Measurements from ENCODE around the gene MRPL55. TPM values are rescaled to one million over a fixed set of nuclear protein-coding genes. Genes with fewer than 3 reads are reported as not detected.

Gene MRPL55
- total and polyA plus RNA-seq, 3 experiments from 2014 or later: 70.0 to 146 (median 71.8) TPM

DNA sequence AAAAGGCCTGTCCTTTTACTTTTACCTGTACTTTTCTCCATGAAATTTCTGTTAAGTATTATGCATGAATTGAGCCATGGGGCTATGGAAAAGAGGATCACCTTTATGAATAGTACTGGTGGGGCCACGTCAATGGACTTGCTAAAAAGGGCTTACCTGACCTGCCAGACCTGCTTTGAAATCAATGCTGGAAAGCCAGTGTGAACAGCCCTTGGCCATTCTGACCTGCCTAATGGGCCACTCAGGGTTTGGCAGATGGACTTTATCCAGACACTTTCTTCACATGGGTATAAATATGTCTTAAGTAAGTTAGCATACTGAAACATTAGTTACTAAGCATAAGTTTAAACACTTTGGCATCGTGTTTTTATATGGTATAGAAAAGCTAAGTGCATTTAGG lies 22.7 kb upstream of the MRPL55 start:
- H3K4me1 Mint-ChIP-seq: peaks cover 13 to 19% (median 14%) of the 10 kb centered on the region in 3 donors
- DNase-seq: no peak
- no peaks in the 10 kb centered on the region for H3K9me3 Mint-ChIP-seq

DNA sequence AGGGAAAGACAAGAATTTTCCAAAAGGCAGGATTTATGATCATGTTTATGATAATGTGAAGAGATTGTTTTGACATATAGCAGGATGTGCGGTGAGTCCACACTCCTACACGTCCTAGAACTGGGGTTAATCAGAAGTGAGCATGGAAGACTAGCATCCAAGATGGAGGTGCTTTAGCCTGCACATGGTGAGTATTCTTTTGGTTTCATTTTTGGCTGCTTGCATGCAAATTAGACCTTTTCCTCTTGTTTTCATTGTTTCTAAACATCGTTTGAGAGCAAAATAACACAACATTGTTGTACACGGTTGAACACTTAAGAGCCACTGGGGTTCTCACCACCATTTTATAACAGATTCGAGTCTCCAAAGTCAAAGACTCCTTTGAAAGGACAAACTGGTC lies 16.1 kb upstream of the MRPL55 start:
- POLR2A ChIA-PET: no interaction called here

More for the DNA sequence above, 22.7 kb upstream of the MRPL55 start:
- CTCF ChIA-PET: interaction anchor here (1.1 to 5.3 kb wide), 6 partner anchors 11 to 384 kb away, joined by 3 to 59 read pairs (median 9); partner anchors contain the start of gene IBA57
- H3K36me3 ChIP-seq (ENCODE audit: insufficient read depth, low read length): no peaks in the 10 kb centered on the region
- H3K4me3 ChIP-seq (ENCODE audit: low read length): no peak overlapping the region
- POLR2A ChIA-PET: interaction anchor here (0.6 kb wide), 1 partner anchor 359 kb away, joined by 3 read pairs; no protein-coding TSS in a partner anchor
- Mint-ChIP-seq H3K36me3 (no peaks in the 10 kb centered on the region), H3K27ac (no peak overlapping the region), H3K27me3 (peaks cover 8 to 9% of the 10 kb centered on the region in 2 donors), H3K4me3 (no peak overlapping the region)
- H3K9me3 ChIP-seq (ENCODE audit: low read length): no peaks in the 10 kb centered on the region
- no peaks in the 10 kb centered on the region for H3K4me1 ChIP-seq (ENCODE audit: insufficient read depth, low read length)
- H3K27ac ChIP-seq (ENCODE audit: low read depth, low read length): no peak overlapping the region
- no peaks in the 10 kb centered on the region for H3K27me3 ChIP-seq (ENCODE audit: insufficient read depth, low read length, poor library complexity, severe bottlenecking)

DNA sequence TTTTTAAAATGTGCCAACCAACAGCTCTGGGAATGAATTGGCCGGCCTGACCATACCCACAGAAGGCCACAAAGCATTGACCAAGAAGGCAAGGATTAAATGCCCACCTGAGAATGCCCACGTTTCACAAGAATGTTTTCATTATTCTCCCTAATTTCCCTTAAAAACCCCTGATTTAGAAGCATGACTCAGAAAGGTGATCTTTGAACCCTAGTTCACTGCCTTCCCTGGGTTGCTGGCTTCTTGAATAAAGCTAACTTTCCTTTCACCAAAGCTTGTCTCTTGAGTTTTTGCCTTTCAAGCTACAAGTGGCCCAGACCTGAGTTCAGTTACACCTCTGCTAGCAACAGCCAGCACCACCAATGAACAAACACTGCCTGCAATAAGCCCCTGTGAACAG lies 14.4 kb upstream of the MRPL55 start:
- Histone ChIP-seq H3K27ac (ENCODE audit: low read depth, low read length) (no peak overlapping the region), H3K36me3 (ENCODE audit: insufficient read depth, low read length) (no peaks in the 10 kb centered on the region), H3K4me3 (ENCODE audit: low read length) (no peak overlapping the region), H3K27me3 (ENCODE audit: insufficient read depth, low read length, poor library complexity, severe bottlenecking) (no peaks in the 10 kb centered on the region), H3K4me1 (ENCODE audit: insufficient read depth, low read length) (no peaks in the 10 kb centered on the region), H3K9me3 (ENCODE audit: low read length) (no peaks in the 10 kb centered on the region)
- POLR2A ChIA-PET: no interaction called here
- Mint-ChIP-seq H3K27me3 (peaks cover 0 to 6% of the 10 kb centered on the region in 2 donors), H3K4me1 (no peaks in the 10 kb centered on the region), H3K36me3 (no peaks in the 10 kb centered on the region), H3K4me3 (no peak overlapping the region), H3K9me3 (no peaks in the 10 kb centered on the region), H3K27ac (no peak overlapping the region)
- DNase-seq: no peak
- CTCF ChIA-PET: no interaction called here

More for the DNA sequence above, 16.1 kb upstream of the MRPL55 start:
- H3K36me3 Mint-ChIP-seq: no peaks in the 10 kb centered on the region
- DNase-seq: no peak
- Histone ChIP-seq H3K36me3 (ENCODE audit: insufficient read depth, low read length) (no peaks in the 10 kb centered on the region), H3K27ac (ENCODE audit: low read depth, low read length) (no peak overlapping the region), H3K4me1 (ENCODE audit: insufficient read depth, low read length) (no peaks in the 10 kb centered on the region), H3K9me3 (ENCODE audit: low read length) (no peaks in the 10 kb centered on the region), H3K27me3 (ENCODE audit: insufficient read depth, low read length, poor library complexity, severe bottlenecking) (no peaks in the 10 kb centered on the region), H3K4me3 (ENCODE audit: low read length) (no peak overlapping the region)
- CTCF ChIA-PET: no interaction called here
- H3K9me3 Mint-ChIP-seq: no peaks in the 10 kb centered on the region
- peaks cover under 1 to 6% of the 10 kb centered on the region in 2 donors for H3K27me3 Mint-ChIP-seq
- no peak overlapping the region for H3K4me3 Mint-ChIP-seq
- H3K27ac Mint-ChIP-seq: no peak overlapping the region
- no peaks in the 10 kb centered on the region for H3K4me1 Mint-ChIP-seq

DNA sequence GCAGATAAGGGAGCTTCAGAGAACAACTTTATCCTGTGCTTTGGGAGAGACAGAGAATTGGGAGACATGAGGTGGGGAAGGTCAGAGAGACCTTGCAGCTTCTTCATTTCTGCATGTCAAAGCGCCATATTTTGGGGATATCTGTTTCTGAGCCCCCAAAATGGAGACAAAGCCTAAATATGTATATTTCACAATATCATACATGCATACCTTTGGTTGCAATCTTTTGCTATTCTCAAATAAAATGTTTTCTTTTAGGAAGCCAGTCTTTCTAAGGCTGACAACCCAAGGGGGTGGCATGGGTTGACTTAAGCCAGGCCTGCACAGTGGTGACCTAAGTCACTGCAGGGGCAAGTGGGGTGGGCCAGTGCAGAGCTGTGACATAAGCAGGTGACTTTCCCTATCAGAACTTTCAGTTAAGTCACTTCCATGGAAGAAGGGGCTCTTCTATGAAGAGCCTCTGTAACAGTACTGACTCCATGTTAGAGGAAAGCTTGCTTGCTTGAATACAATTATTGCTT lies 13.9 kb upstream of the MRPL55 start:
- no peaks in the 10 kb centered on the region for H3K4me1 Mint-ChIP-seq
- Histone ChIP-seq H3K4me1 (ENCODE audit: insufficient read depth, low read length) (no peaks in the 10 kb centered on the region), H3K9me3 (ENCODE audit: low read length) (no peaks in the 10 kb centered on the region), H3K27ac (ENCODE audit: low read depth, low read length) (no peak overlapping the region), H3K27me3 (ENCODE audit: insufficient read depth, low read length, poor library complexity, severe bottlenecking) (no peaks in the 10 kb centered on the region), H3K4me3 (ENCODE audit: low read length) (no peak overlapping the region), H3K36me3 (ENCODE audit: insufficient read depth, low read length) (no peaks in the 10 kb centered on the region)
- CTCF ChIA-PET: interaction anchor here (1.2 to 3.7 kb wide), 2 partner anchors 8 to 392 kb away, joined by 4 to 13 read pairs; no protein-coding TSS in a partner anchor
- no peaks in the 10 kb centered on the region for H3K36me3 Mint-ChIP-seq
- DNase-seq: no peak
- H3K9me3 Mint-ChIP-seq: no peaks in the 10 kb centered on the region
- peaks cover 0 to under 1% of the 10 kb centered on the region in 2 donors for H3K27me3 Mint-ChIP-seq
- no peak overlapping the region for H3K4me3 Mint-ChIP-seq
- peak overlapping the region in 1 of 8 donors; percentile 7 for H3K27ac Mint-ChIP-seq
- POLR2A ChIA-PET: no interaction called here

DNA sequence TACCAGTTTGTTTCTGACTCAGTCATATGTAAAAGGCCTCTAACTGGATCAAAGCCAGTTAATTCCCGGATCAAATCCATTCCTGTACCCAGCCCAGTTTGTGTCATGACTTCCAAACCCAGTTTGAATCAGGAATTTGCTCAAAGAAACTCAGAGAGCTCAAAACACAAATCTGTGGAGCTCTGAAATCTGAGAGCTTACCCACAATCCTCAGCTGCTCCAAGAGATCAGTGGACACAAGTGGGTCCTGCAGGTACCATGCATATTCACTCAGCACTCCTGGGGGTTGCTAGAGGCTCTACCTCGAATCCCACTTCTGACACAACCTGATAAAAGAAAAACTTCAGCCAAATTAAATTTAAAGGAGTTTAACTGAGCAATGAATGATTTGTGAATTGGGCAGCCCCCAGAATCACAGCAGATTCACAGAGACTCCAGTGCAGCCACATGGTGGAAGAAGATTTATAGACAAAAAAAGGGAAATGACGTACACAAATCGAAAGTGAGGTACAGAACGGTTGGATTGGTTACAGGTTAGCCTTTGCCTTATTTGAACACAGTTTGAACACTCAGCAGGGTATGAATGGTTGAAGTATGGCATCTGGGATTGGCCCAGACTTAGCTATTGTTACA lies 11.9 kb upstream of the MRPL55 start:
- Mint-ChIP-seq H3K4me3 (no peak overlapping the region), H3K4me1 (no peaks in the 10 kb centered on the region), H3K27me3 (peaks cover 0 to 1% of the 10 kb centered on the region in 2 donors), H3K36me3 (no peaks in the 10 kb centered on the region), H3K9me3 (no peaks in the 10 kb centered on the region), H3K27ac (no peak overlapping the region)
- Histone ChIP-seq H3K27me3 (ENCODE audit: insufficient read depth, low read length, poor library complexity, severe bottlenecking) (no peaks in the 10 kb centered on the region), H3K4me3 (ENCODE audit: low read length) (no peak overlapping the region), H3K4me1 (ENCODE audit: insufficient read depth, low read length) (no peaks in the 10 kb centered on the region), H3K27ac (ENCODE audit: low read depth, low read length) (no peak overlapping the region), H3K36me3 (ENCODE audit: insufficient read depth, low read length) (no peaks in the 10 kb centered on the region), H3K9me3 (ENCODE audit: low read length) (no peaks in the 10 kb centered on the region)
- CTCF ChIA-PET: interaction anchor here (3.7 kb wide), 1 partner anchor 10 kb away, joined by 13 read pairs; no protein-coding TSS in a partner anchor
- POLR2A ChIA-PET: no interaction called here
- no peak for DNase-seq

DNA sequence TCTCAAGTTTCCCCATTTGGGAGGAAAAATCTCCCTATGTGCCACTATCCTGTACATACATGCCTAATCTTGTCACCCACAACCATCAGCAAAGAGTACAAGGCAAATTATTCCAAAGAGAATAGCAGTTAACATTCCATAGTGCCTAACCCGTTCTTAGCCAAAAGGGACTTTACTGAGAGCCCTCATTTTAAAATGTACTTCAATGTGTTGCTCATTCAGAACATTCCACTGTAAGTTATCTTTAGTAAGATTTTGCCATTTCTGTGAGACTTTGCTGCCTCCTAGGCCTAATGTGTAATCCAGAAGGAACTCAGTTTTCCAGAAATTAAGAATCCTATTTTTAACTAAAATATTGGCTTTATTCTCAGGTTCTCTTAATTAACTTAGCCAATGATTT lies 11.3 kb upstream of the MRPL55 start:
- Mint-ChIP-seq H3K27me3 (peaks cover 0 to 1% of the 10 kb centered on the region in 2 donors), H3K9me3 (no peaks in the 10 kb centered on the region), H3K4me3 (no peak overlapping the region), H3K36me3 (no peaks in the 10 kb centered on the region), H3K4me1 (no peaks in the 10 kb centered on the region), H3K27ac (no peak overlapping the region)
- no peak overlapping the region for H3K27ac ChIP-seq (ENCODE audit: low read depth, low read length)
- POLR2A ChIA-PET: no interaction called here
- H3K36me3 ChIP-seq (ENCODE audit: insufficient read depth, low read length): no peaks in the 10 kb centered on the region
- no peaks in the 10 kb centered on the region for H3K4me1 ChIP-seq (ENCODE audit: insufficient read depth, low read length)
- no peaks in the 10 kb centered on the region for H3K27me3 ChIP-seq (ENCODE audit: insufficient read depth, low read length, poor library complexity, severe bottlenecking)
- no peak overlapping the region for H3K4me3 ChIP-seq (ENCODE audit: low read length)
- H3K9me3 ChIP-seq (ENCODE audit: low read length): no peaks in the 10 kb centered on the region
- no peak for DNase-seq
- CTCF ChIA-PET: interaction anchor here (3.7 kb wide), 1 partner anchor 10 kb away, joined by 13 read pairs; no protein-coding TSS in a partner anchor

DNA sequence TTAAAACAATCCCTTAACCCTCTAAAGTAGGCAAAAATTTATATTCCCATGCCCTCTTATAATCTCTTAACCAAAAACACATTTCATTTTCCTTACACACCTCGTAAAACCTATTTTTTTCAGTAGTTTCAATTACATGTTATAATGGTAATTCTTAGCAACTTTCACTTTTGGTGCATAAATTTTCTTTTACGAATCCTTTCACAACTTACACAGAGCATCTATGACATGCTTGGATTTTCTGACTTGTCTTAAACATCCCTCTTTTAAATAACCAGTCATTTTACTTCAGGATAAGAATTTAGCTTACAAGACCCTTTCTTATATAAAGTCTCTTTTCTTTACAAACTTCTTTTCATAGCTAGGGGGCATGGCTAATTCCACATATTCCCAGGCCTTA lies 8.9 kb upstream of the MRPL55 start:
- no peaks in the 10 kb centered on the region for H3K36me3 ChIP-seq (ENCODE audit: insufficient read depth, low read length)
- no peak for DNase-seq

DNA sequence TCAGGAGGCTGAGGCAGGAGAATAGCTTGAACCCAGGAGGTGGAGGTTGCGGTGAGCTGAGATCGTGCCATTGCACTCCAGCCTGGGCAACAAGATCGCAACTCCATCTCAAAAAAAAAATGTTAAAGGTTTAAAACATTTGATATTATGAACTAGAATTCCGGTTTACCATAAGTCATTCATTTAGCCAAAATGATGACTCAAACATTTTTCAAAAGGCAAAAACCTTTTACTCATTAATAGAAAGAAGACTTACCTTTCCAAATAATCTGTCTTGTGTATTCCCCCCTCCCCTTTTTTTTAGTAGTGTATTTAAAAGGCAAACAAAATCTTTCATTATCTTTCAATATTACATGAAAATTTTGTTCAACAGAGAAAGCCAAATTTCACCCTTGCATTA lies 8.2 kb upstream of the MRPL55 start:
- Histone ChIP-seq H3K4me3 (ENCODE audit: low read length) (no peak overlapping the region), H3K4me1 (ENCODE audit: insufficient read depth, low read length) (no peaks in the 10 kb centered on the region), H3K27ac (ENCODE audit: low read depth, low read length) (no peak overlapping the region), H3K27me3 (ENCODE audit: insufficient read depth, low read length, poor library complexity, severe bottlenecking) (no peaks in the 10 kb centered on the region), H3K9me3 (ENCODE audit: low read length) (no peaks in the 10 kb centered on the region), H3K36me3 (ENCODE audit: insufficient read depth, low read length) (no peaks in the 10 kb centered on the region)
- CTCF ChIA-PET: no interaction called here
- Mint-ChIP-seq H3K36me3 (no peaks in the 10 kb centered on the region), H3K4me1 (no peaks in the 10 kb centered on the region), H3K9me3 (no peaks in the 10 kb centered on the region), H3K4me3 (no peak overlapping the region), H3K27me3 (peaks cover 0 to 1% of the 10 kb centered on the region in 2 donors), H3K27ac (peak overlapping the region in 1 of 8 donors; percentile 65)
- POLR2A ChIA-PET: no interaction called here
- no peak for DNase-seq

More for the DNA sequence above, 8.9 kb upstream of the MRPL55 start:
- Mint-ChIP-seq H3K27me3 (peaks cover 0 to 1% of the 10 kb centered on the region in 2 donors), H3K27ac (no peak overlapping the region), H3K4me3 (no peak overlapping the region), H3K36me3 (no peaks in the 10 kb centered on the region), H3K9me3 (no peaks in the 10 kb centered on the region), H3K4me1 (no peaks in the 10 kb centered on the region)
- Histone ChIP-seq H3K27ac (ENCODE audit: low read depth, low read length) (no peak overlapping the region), H3K4me3 (ENCODE audit: low read length) (no peak overlapping the region), H3K9me3 (ENCODE audit: low read length) (no peaks in the 10 kb centered on the region), H3K27me3 (ENCODE audit: insufficient read depth, low read length, poor library complexity, severe bottlenecking) (no peaks in the 10 kb centered on the region), H3K4me1 (ENCODE audit: insufficient read depth, low read length) (no peaks in the 10 kb centered on the region)
- CTCF ChIA-PET: interaction anchor here (1.2 kb wide), 1 partner anchor 12 kb away, joined by 4 read pairs; no protein-coding TSS in a partner anchor
- POLR2A ChIA-PET: no interaction called here
